H9 (cell line): Measurements from ENCODE around the gene ADORA1. TPM values are rescaled to one million over a fixed set of nuclear protein-coding genes. Genes with fewer than 3 reads are reported as not detected.

Experiments used
- DNase-seq: peaks from one replicate; pipeline ENCODE4 v3.0.0-alpha.2; 2017
- H2AFZ ChIP-seq: one replicate; pipeline ENCODE4 v1.6.1; 2013; ENCODE audit warnings: mild to moderate bottlenecking, low read length, control low read depth, moderate library complexity
- H2AK5ac ChIP-seq: 2 replicates; pipeline ENCODE4 v1.6.1; 2013; ENCODE audit warnings: low read length, control low read depth, mixed read lengths; ENCODE audit not compliant: insufficient read length
- H2BK120ac ChIP-seq: one replicate; pipeline ENCODE4 v1.6.1; 2013; ENCODE audit warnings: low read depth, mild to moderate bottlenecking, low read length, control low read depth, inconsistent platforms; ENCODE audit not compliant: poor library complexity, severe bottlenecking
- H2BK12ac ChIP-seq: 2 replicates; pipeline ENCODE4 v1.6.1; 2013; ENCODE audit warnings: low read length, control low read depth, mixed read lengths, low read depth; ENCODE audit not compliant: insufficient read length
- H2BK15ac ChIP-seq: 2 replicates; pipeline ENCODE4 v1.6.1; 2013; ENCODE audit warnings: low read depth, low read length, control low read depth
- H2BK20ac ChIP-seq: one replicate; pipeline ENCODE4 v1.6.1; 2013; ENCODE audit warnings: low read depth, mild to moderate bottlenecking, low read length, control low read depth, inconsistent platforms; ENCODE audit not compliant: poor library complexity, severe bottlenecking
- H2BK5ac ChIP-seq: 2 replicates; pipeline ENCODE4 v1.6.1; 2013; ENCODE audit warnings: low read length, control low read depth, mixed read lengths; ENCODE audit not compliant: insufficient read length
- H3K14ac ChIP-seq: 2 replicates; pipeline ENCODE4 v1.6.1; 2013; ENCODE audit warnings: low read length, control low read depth; ENCODE audit not compliant: insufficient read depth
- H3K18ac ChIP-seq: 2 replicates; pipeline ENCODE4 v1.6.1; 2013; ENCODE audit warnings: low read depth, mild to moderate bottlenecking, mixed read lengths, low read length, control low read depth; ENCODE audit not compliant: insufficient read length
- H3K23ac ChIP-seq: 2 replicates; pipeline ENCODE4 v1.6.1; 2013; ENCODE audit warnings: low read length, control low read depth, mixed read lengths, low read depth; ENCODE audit not compliant: insufficient read length
- H3K23me2 ChIP-seq: 2 replicates; pipeline ENCODE4 v1.6.1; 2013; ENCODE audit warnings: low read depth, mild to moderate bottlenecking, mixed read lengths, low read length, control low read depth; ENCODE audit not compliant: insufficient read length, poor library complexity, severe bottlenecking
- H3K27ac ChIP-seq: 2 replicates; pipeline ENCODE4 v1.5.1; 2013; ENCODE audit warnings: low read length, control low read depth, mixed read lengths, low read depth; ENCODE audit not compliant: insufficient read length
- H3K27me3 ChIP-seq: 2 replicates; pipeline ENCODE4 v1.6.1; 2013; ENCODE audit warnings: low read length, control low read depth, inconsistent platforms; ENCODE audit not compliant: insufficient read depth
- H3K4ac ChIP-seq: 2 replicates; pipeline ENCODE4 v1.6.1; 2013; ENCODE audit warnings: low read depth, mild to moderate bottlenecking, control low read depth, inconsistent platforms, low read length, moderate library complexity
- H3K4me1 ChIP-seq: 2 replicates; pipeline ENCODE4 v1.6.1; 2013; ENCODE audit warnings: low read length, control low read depth, inconsistent platforms; ENCODE audit not compliant: insufficient read depth
- H3K4me2 ChIP-seq: 2 replicates; pipeline ENCODE4 v1.6.1; 2013; ENCODE audit warnings: low read length, control low read depth, mixed read lengths; ENCODE audit not compliant: insufficient read length, insufficient read depth
- H3K56ac ChIP-seq: 2 replicates; pipeline ENCODE4 v1.6.1; 2013; ENCODE audit warnings: low read depth, mild to moderate bottlenecking, mixed read lengths, low read length, control low read depth; ENCODE audit not compliant: insufficient read length
- H3K79me1 ChIP-seq: 2 replicates; pipeline ENCODE4 v1.6.1; 2013; ENCODE audit warnings: low read depth, mild to moderate bottlenecking, moderate library complexity, low read length, control low read depth, inconsistent platforms; ENCODE audit not compliant: insufficient read depth, poor library complexity, severe bottlenecking
- H3K79me2 ChIP-seq: 2 replicates; pipeline ENCODE4 v1.6.1; 2013; ENCODE audit warnings: low read length, control low read depth, inconsistent platforms; ENCODE audit not compliant: insufficient read depth
- H3K9ac ChIP-seq: 2 replicates; pipeline ENCODE4 v1.6.1; 2013; ENCODE audit warnings: low read length, control low read depth, mixed read lengths; ENCODE audit not compliant: insufficient read length; ENCODE audit errors: extremely low read depth
- H3K9me3 ChIP-seq: one replicate; pipeline ENCODE4 v1.6.1; 2013; ENCODE audit warnings: low read depth, low read length, inconsistent platforms; ENCODE audit not compliant: control insufficient read depth
- H3T11ph ChIP-seq: one replicate; pipeline ENCODE4 v1.6.1; 2013; ENCODE audit warnings: mild to moderate bottlenecking, low read length, control low read depth, inconsistent platforms
- H4K20me1 ChIP-seq: one replicate; pipeline ENCODE4 v1.6.1; 2013; ENCODE audit not compliant: control insufficient read depth, insufficient read length, insufficient read depth
- H4K5ac ChIP-seq: 2 replicates; pipeline ENCODE4 v1.6.1; 2013; ENCODE audit warnings: low read depth, mild to moderate bottlenecking, mixed read lengths, low read length, control low read depth; ENCODE audit not compliant: insufficient read length
- H4K8ac ChIP-seq: replicated peaks from 2 replicates; pipeline ENCODE4 v1.6.1; 2013; ENCODE audit warnings: low read length, control low read depth, mixed read lengths, low read depth; ENCODE audit not compliant: insufficient read length
- H4K91ac ChIP-seq: 2 replicates; pipeline ENCODE4 v1.6.1; 2013; ENCODE audit warnings: low read depth, mild to moderate bottlenecking, moderate library complexity, mixed read lengths, low read length, control low read depth; ENCODE audit not compliant: insufficient read length
- H3K27ac Mint-ChIP-seq, 3 experiments: 2 replicates in 2 of 3; 3 replicates in 1 of 3; pipeline ENCODE4 v1.8.0; 2020 to 2021; ENCODE audit warnings: mixed read lengths in 3 of 3, mild to moderate bottlenecking in 1 of 3, moderate library complexity in 1 of 3
- H3K27me3 Mint-ChIP-seq: 2 replicates; pipeline ENCODE4 v1.8.0; 2021; ENCODE audit warnings: low read depth, mild to moderate bottlenecking, moderate library complexity, mixed read lengths
- H3K36me3 Mint-ChIP-seq, 3 experiments: 2 replicates in 2 of 3; 3 replicates in 1 of 3; pipeline ENCODE4 v1.8.0; 2020 to 2021; ENCODE audit warnings: low read depth in 3 of 3, mixed read lengths in 3 of 3; ENCODE audit not compliant: insufficient read depth in 1 of 3
- H3K4me1 Mint-ChIP-seq, 2 experiments: 2 replicates each; pipeline ENCODE4 v1.8.0; 2020; ENCODE audit warnings: mixed read lengths in 2 of 2
- H3K4me3 Mint-ChIP-seq, 2 experiments: 2 replicates in 1 of 2; 3 replicates in 1 of 2; pipeline ENCODE4 v1.8.0; 2020 to 2021; ENCODE audit warnings: mild to moderate bottlenecking in 2 of 2, mixed read lengths in 2 of 2, moderate library complexity in 1 of 2
- H3K9me3 Mint-ChIP-seq, 2 experiments: 2 replicates in 1 of 2; 3 replicates in 1 of 2; pipeline ENCODE4 v1.8.0; 2020; ENCODE audit warnings: mild to moderate bottlenecking in 2 of 2, mixed read lengths in 2 of 2, moderate library complexity in 1 of 2
- whole genome bisulfite sequencing: extraction: QIAGEN DNeasy Blood & Tissue Kit; methylation state at CpG from one replicate; pipeline ENCODE4 v1.1.7; 2013; ENCODE audit warnings: missing lambda C conversion rate, low lambda C conversion rate, mixed read lengths; ENCODE audit not compliant: insufficient read length; ENCODE audit errors: extremely low coverage; 5-methylcytosine and 5-hydroxymethylcytosine counted together
- total RNA-seq: library from RNA; stranded (reverse); gene quantifications from 2 replicates; pipeline ENCODE4 v1.2.1, GENCODE V29; 2021
- TF ChIP-seq, protein P1 (sequence below): fragments of 200-600 bp; sonication (generic); conservative IDR thresholded peaks from 3 replicates; pipeline ENCODE4 v1.8.0; 2021; ENCODE audit warnings: antibody characterized with exemption, mild to moderate bottlenecking

ADORA1 gene
- total RNA-seq, 1 experiment from 2014 or later, result 1.3 TPM

DNA sequence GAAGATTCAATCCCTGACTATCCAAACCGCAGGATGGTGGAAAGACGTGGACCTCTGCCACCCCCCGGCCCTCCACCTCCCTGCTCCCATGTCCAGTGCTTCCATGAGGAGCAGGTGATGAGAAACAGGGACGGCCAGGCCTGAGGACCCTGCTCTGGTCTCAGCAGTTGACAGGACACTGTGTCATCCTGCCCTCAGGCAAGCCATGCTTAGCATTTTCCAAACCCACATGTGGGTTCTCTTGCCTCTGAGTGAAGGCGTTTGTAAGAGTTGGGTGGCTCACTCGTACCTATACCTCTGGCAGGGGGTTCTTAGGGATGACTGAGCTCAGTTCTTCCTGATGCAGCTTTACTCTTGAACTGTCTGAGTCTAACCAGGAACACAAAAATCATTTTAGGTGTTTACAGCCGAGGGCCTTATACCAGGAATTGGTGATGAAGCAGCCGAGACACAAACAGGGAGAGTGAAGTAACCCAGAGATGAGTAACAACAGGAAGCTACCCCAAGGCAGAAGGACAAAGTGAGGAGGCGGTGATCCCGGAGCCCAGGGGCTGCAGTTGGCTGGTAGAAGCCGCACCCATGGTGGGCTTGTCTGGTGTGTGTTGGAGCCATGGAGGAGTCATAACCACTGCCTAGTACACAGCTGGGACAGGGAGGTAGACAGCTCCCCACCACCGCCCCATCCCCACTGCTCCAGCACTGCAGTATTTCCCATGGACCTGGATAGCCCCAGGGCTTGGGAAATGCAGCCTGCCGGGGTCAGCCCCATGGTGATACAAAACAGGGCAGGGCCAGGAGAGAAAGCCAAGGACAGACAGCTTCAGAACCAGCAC lies 26.7 kb downstream of the ADORA1 start:
- Histone ChIP-seq H3K9ac (no peak overlapping the region), H3K18ac (peak overlapping the region; percentile 9), H3K4ac (no peak overlapping the region), H3T11ph (no peak overlapping the region), H2AK5ac (no peak overlapping the region), H3K4me2 (no peak overlapping the region), H3K79me1 (no peaks in the 10 kb centered on the region), H2AFZ (no peak overlapping the region), H3K27ac (no peak overlapping the region), H3K23ac (no peak overlapping the region), H2BK12ac (no peak overlapping the region), H4K8ac (no peak overlapping the region), H3K9me3 (no peaks in the 10 kb centered on the region), H2BK20ac (no peak overlapping the region), H2BK120ac (no peak overlapping the region), H3K14ac (peak overlapping the region; percentile 30; the same call in 1 of the 2 replicates), H4K91ac (no peak overlapping the region), H4K20me1 (no peaks in the 10 kb centered on the region), H2BK5ac (no peak overlapping the region), H3K79me2 (no peaks in the 10 kb centered on the region), H2BK15ac (no peak overlapping the region), H3K4me1 (peaks cover 12% of the 10 kb centered on the region), H4K5ac (no peak overlapping the region), H3K56ac (no peak overlapping the region), H3K23me2 (no peaks in the 10 kb centered on the region), H3K27me3 (no peaks in the 10 kb centered on the region)
- no CpG with 5 or more reads among the region's 13 CpGs for WGBS
- Mint-ChIP-seq H3K27ac (no peak overlapping the region), H3K27me3 (peaks cover 2% of the 10 kb centered on the region; the same call in 1 of the 2 replicates), H3K36me3 (peaks cover 0 to 6% (median 3%) of the 10 kb centered on the region in 3 experiments; a peak in 3 of 7 replicates), H3K4me1 (peaks cover 59 to 71% of the 10 kb centered on the region in 2 experiments), H3K9me3 (peaks cover 0 to 6% of the 10 kb centered on the region in 2 experiments; a peak in 3 of 5 replicates), H3K4me3 (no peak overlapping the region)
- TF ChIP-seq, protein P1, sequence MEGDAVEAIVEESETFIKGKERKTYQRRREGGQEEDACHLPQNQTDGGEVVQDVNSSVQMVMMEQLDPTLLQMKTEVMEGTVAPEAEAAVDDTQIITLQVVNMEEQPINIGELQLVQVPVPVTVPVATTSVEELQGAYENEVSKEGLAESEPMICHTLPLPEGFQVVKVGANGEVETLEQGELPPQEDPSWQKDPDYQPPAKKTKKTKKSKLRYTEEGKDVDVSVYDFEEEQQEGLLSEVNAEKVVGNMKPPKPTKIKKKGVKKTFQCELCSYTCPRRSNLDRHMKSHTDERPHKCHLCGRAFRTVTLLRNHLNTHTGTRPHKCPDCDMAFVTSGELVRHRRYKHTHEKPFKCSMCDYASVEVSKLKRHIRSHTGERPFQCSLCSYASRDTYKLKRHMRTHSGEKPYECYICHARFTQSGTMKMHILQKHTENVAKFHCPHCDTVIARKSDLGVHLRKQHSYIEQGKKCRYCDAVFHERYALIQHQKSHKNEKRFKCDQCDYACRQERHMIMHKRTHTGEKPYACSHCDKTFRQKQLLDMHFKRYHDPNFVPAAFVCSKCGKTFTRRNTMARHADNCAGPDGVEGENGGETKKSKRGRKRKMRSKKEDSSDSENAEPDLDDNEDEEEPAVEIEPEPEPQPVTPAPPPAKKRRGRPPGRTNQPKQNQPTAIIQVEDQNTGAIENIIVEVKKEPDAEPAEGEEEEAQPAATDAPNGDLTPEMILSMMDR, result no peak
- no peak for DNase-seq
